ENCODE measurements around the gene ACTA1. TPM values are rescaled to one million over a fixed set of nuclear protein-coding genes. Genes with fewer than 3 reads are reported as not detected.
"Not testable (repeated sequence)": the region's sequence is repeated elsewhere in the genome, so short reads cannot be mapped to it uniquely, and the experiment has no call there.

ACTA1 gene
- total RNA-seq, 1 donor = not detected

DNA sequence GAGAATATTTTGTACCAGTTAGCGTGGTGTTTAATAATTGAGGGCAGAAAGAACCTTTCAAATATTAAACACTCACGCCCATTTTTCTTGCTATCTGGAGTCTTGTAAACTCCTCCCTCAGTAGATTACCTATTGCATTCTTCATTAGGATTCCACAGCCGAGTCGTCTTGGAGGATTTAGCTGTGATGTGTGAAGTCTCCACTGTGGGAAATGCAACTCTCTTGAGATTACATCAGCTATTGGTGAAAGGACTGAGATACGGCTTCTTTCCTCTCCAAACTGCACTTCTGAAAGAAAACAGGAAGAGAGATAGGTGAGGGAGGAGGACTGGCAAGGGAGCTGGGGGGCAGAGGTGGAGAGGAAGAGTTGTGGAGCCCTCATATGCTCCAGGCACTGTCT is 36.1 kb downstream of the ACTA1 start:
- Histone ChIP-seq H3K4me3 (ENCODE audit: insufficient read depth, low read length) (no peak overlapping the region), H3K4me1 (ENCODE audit: insufficient read depth, low read length) (no peaks in the 10 kb centered on the region), H3K4me2 (ENCODE audit: insufficient read depth, low read length) (no peak overlapping the region), H3K9me3 (ENCODE audit: low read depth, low read length) (no peaks in the 10 kb centered on the region), H3K79me2 (ENCODE audit: insufficient read depth, low read length) (no peaks in the 10 kb centered on the region), H3K27ac (ENCODE audit: low read depth, low read length) (no peak overlapping the region), H4K20me1 (ENCODE audit: insufficient read depth, low read length) (no peaks in the 10 kb centered on the region), H3K27me3 (ENCODE audit: insufficient read depth, low read length) (peaks cover 2% of the 10 kb centered on the region), H2AFZ (ENCODE audit: low read length) (no peak overlapping the region), H3K36me3 (ENCODE audit: insufficient read depth, low read length) (no peaks in the 10 kb centered on the region)
- TF ChIP-seq, protein P1, sequence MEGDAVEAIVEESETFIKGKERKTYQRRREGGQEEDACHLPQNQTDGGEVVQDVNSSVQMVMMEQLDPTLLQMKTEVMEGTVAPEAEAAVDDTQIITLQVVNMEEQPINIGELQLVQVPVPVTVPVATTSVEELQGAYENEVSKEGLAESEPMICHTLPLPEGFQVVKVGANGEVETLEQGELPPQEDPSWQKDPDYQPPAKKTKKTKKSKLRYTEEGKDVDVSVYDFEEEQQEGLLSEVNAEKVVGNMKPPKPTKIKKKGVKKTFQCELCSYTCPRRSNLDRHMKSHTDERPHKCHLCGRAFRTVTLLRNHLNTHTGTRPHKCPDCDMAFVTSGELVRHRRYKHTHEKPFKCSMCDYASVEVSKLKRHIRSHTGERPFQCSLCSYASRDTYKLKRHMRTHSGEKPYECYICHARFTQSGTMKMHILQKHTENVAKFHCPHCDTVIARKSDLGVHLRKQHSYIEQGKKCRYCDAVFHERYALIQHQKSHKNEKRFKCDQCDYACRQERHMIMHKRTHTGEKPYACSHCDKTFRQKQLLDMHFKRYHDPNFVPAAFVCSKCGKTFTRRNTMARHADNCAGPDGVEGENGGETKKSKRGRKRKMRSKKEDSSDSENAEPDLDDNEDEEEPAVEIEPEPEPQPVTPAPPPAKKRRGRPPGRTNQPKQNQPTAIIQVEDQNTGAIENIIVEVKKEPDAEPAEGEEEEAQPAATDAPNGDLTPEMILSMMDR (IDR thresholded peaks at IDR 0.05; ENCODE audit: extremely low read depth, low read depth, low read length) = no peak
- DNase-seq (ENCODE audit: insufficient read length, low spot score, missing footprints) = no peak

DNA sequence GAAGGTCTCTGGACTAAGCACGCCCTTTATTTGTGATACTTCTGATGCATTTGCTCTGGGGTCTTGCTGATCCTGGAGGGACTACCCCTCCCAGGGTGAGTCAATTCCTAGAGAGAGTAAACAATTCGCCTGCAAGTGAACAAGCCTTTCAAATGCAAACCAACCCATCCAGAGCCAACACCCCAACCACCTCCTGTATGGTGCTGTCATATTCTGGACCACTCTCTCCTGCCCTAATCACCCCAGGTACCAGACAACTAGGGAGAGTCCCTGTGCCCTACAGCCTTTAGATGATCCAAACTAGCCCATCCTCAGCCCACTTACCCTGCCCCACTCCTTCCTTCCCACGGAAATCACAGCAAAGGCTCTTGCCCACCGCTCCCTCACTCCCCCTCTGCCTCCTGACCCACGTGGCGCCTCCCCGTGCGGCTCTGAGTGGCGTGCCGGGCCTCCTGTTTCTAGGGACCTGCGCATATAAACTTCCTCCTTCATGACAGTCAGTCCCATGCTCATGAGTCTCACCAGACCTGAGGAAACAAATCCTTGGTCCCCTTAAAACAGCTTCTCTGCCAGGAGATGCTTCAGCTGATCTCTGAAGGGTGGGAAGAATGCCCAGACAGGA is 37.2 kb downstream of the ACTA1 start:
- H4K20me1 ChIP-seq (ENCODE audit: insufficient read depth, low read length) = no peaks in the 10 kb centered on the region
- no peak overlapping the region for H3K4me2 ChIP-seq (ENCODE audit: insufficient read depth, low read length)
- no peak for DNase-seq (ENCODE audit: insufficient read length, low spot score, missing footprints)
- no peaks in the 10 kb centered on the region for H3K27me3 ChIP-seq (ENCODE audit: insufficient read depth, low read length)
- no peaks in the 10 kb centered on the region for H3K9me3 ChIP-seq (ENCODE audit: low read depth, low read length)
- H3K36me3 ChIP-seq (ENCODE audit: insufficient read depth, low read length) = no peaks in the 10 kb centered on the region
- no peak overlapping the region for H2AFZ ChIP-seq (ENCODE audit: low read length)
- TF ChIP-seq, protein P1 (IDR thresholded peaks at IDR 0.05; ENCODE audit: extremely low read depth, low read depth, low read length) = no peak
- H3K79me2 ChIP-seq (ENCODE audit: insufficient read depth, low read length) = no peaks in the 10 kb centered on the region
- no peak overlapping the region for H3K4me3 ChIP-seq (ENCODE audit: insufficient read depth, low read length)
- no peaks in the 10 kb centered on the region for H3K4me1 ChIP-seq (ENCODE audit: insufficient read depth, low read length)
- H3K27ac ChIP-seq (ENCODE audit: low read depth, low read length) = no peak overlapping the region

DNA sequence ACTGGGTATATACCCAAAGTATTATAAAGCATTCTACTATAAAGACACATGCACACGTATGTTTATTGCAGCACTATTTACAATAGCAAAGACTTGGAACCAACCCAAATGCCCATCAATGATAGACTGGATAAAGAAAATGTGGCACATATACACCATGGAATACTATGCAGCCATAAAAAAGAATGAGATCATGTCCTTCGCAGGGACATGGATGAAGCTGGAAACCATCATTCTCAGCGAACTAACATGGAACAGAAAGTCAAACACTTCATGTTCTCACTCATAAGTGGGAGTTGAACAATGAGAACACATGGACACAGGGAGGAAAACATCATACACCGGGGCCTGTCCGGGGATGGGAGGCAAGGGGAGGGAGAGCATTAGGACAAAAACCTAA is 39.4 kb downstream of the ACTA1 start:
- not testable (repeated sequence) for H3K27ac ChIP-seq (ENCODE audit: low read depth, low read length); H3K4me2 ChIP-seq (ENCODE audit: insufficient read depth, low read length); H3K4me3 ChIP-seq (ENCODE audit: insufficient read depth, low read length); H3K27me3 ChIP-seq (ENCODE audit: insufficient read depth, low read length); H3K36me3 ChIP-seq (ENCODE audit: insufficient read depth, low read length); H3K4me1 ChIP-seq (ENCODE audit: insufficient read depth, low read length); DNase-seq (ENCODE audit: insufficient read length, low spot score, missing footprints); H2AFZ ChIP-seq (ENCODE audit: low read length); H3K79me2 ChIP-seq (ENCODE audit: insufficient read depth, low read length); H3K9me3 ChIP-seq (ENCODE audit: low read depth, low read length); H4K20me1 ChIP-seq (ENCODE audit: insufficient read depth, low read length)

DNA sequence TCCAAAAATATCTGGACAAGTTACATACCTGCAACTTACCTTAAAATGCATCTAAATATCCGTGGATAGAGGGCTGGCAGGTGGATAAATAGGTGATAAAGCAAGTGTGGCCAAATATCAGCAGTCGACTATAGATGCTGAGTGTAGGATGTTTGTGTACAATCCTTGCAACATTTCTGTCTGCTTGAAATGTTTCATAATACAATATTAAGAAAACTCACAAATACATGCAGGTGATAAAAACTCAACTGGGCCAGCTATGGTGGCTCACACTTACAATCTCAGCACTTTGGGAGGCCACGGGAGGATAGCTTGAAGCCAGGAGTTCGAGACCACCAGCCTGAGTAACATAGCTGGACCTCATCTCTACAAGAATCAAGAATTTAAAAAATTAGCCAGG is 41.0 kb downstream of the ACTA1 start:
- TF ChIP-seq, protein P1 (IDR thresholded peaks at IDR 0.05; ENCODE audit: extremely low read depth, low read depth, low read length) = no peak
- no peaks in the 10 kb centered on the region for H3K9me3 ChIP-seq (ENCODE audit: low read depth, low read length)

More for the DNA sequence above, 41.0 kb downstream of the ACTA1 start:
- H3K4me3 ChIP-seq (ENCODE audit: insufficient read depth, low read length) = no peak overlapping the region
- no peaks in the 10 kb centered on the region for H3K27me3 ChIP-seq (ENCODE audit: insufficient read depth, low read length)
- DNase-seq (ENCODE audit: insufficient read length, low spot score, missing footprints) = no peak
- H2AFZ ChIP-seq (ENCODE audit: low read length) = no peak overlapping the region
- H3K4me1 ChIP-seq (ENCODE audit: insufficient read depth, low read length) = peaks cover 9% of the 10 kb centered on the region
- no peak overlapping the region for H3K4me2 ChIP-seq (ENCODE audit: insufficient read depth, low read length)
- H3K36me3 ChIP-seq (ENCODE audit: insufficient read depth, low read length) = no peaks in the 10 kb centered on the region
- H3K79me2 ChIP-seq (ENCODE audit: insufficient read depth, low read length) = no peaks in the 10 kb centered on the region
- no peak overlapping the region for H3K27ac ChIP-seq (ENCODE audit: low read depth, low read length)
- no peaks in the 10 kb centered on the region for H4K20me1 ChIP-seq (ENCODE audit: insufficient read depth, low read length)
